Testis (tissue), 2 donors: ENCODE measurements around the gene AP1S2.

Experiments
- POLR2A ChIP-seq: fragments of 450-650 bp; IDR thresholded peaks from one replicate; pipeline ENCODE4 v1.6.1; 2017; ENCODE audit warnings: antibody characterized with exemption, mild to moderate bottlenecking, moderate library complexity
- TF ChIP-seq, protein P1 (sequence below), 3 experiments: fragments of 450-650 bp in 2 of 3; fragments of 200-600 bp in 1 of 3; sonication (generic) in 1 of 3; IDR thresholded peaks; one replicate each; pipeline ENCODE4 v1.5.1; 2016 to 2019; ENCODE audit warnings: antibody characterized with exemption in 3 of 3, mild to moderate bottlenecking in 2 of 3, moderate library complexity in 1 of 3

DNA sequence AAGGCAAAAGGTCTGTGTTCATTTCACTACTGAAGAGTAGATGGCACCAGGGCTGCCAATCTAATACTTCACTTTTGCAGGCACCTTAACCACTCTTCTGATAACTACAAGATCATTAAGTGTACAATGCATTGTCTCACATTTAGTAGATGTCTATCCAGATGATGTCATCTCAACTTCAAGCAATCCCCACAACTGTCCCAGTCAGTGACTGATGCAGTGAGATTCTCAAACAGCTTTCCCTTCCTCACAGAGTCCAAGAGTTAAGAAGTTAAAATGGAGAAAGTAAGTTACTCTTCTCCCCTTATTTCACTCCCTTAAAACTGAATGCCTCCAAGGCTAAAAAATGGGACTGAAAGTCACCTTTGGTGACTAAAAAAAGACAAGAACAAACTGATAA is 10.7 kb downstream of the AP1S2 start:
- TF ChIP-seq, protein P1, sequence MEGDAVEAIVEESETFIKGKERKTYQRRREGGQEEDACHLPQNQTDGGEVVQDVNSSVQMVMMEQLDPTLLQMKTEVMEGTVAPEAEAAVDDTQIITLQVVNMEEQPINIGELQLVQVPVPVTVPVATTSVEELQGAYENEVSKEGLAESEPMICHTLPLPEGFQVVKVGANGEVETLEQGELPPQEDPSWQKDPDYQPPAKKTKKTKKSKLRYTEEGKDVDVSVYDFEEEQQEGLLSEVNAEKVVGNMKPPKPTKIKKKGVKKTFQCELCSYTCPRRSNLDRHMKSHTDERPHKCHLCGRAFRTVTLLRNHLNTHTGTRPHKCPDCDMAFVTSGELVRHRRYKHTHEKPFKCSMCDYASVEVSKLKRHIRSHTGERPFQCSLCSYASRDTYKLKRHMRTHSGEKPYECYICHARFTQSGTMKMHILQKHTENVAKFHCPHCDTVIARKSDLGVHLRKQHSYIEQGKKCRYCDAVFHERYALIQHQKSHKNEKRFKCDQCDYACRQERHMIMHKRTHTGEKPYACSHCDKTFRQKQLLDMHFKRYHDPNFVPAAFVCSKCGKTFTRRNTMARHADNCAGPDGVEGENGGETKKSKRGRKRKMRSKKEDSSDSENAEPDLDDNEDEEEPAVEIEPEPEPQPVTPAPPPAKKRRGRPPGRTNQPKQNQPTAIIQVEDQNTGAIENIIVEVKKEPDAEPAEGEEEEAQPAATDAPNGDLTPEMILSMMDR (IDR thresholded peaks at IDR 0.05) = no peak
- TF ChIP-seq POLR2A = no peak
